ENCODE results near the gene GTF2IRD1. TPM values are rescaled to one million over a fixed set of nuclear protein-coding genes. Genes with fewer than 3 reads are reported as not detected.

The GTF2IRD1 gene
- total and polyA plus RNA-seq, 2 of the 4 experiments (the other 2 are of a cell fraction) = 4.1 to 21.9 TPM

DNA sequence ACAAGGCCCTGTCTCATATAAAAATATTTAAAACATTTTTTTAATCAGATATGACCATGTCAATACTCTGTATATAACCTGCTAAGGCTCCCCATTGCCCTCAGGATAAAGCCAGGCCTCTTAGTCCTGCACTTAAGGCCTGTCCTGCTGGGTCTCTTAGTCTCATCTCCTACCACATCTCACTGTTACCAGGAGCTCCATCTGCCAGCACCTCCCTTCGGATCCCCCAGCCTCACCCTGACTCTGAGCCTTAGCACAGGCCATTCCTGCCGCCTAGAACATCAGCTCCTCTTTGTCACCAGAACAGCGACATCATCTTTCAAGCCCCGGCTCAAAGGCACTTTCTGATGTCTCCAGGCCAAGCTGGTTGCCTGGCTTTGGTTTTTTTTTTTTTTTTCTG lies 25.7 kb upstream of the GTF2IRD1 start:
- Histone ChIP-seq H3K23ac (ENCODE audit: low read depth, low read length) (no peak overlapping the region), H3K9ac (ENCODE audit: low read depth, low read length) (no peak overlapping the region), H3K4ac (ENCODE audit: low read depth, low read length) (peak overlapping the region; percentile 27; the same call in 1 of the 2 replicates), H2BK5ac (ENCODE audit: low read depth, low read length, poor library complexity, severe bottlenecking) (no peak overlapping the region), H4K20me1 (ENCODE audit: insufficient read depth, low read length) (no peaks in the 10 kb centered on the region), H3K9me3 (ENCODE audit: control insufficient read depth, insufficient read depth, low read length) (no peaks in the 10 kb centered on the region), H3K27me3 (ENCODE audit: control insufficient read depth, insufficient read depth, low read length) (no peaks in the 10 kb centered on the region; the same call in 1 of the 2 replicates), H2AFZ (replicated peaks; ENCODE audit: low read length, poor library complexity) (no peak overlapping the region), H3K4me2 (ENCODE audit: low read depth, low read length) (no peak overlapping the region), H3K79me1 (ENCODE audit: low read depth in 1 of 2, low read length in 2 of 2) (no peaks in the 10 kb centered on the region), H3K4me1 (ENCODE audit: control insufficient read depth, insufficient read depth, low read length) (peaks cover 8% of the 10 kb centered on the region), H4K91ac (ENCODE audit: insufficient read depth, low read depth, low read length) (no peak overlapping the region), H2AK9ac (replicated peaks; ENCODE audit: low read depth, low read length, poor library complexity) (peak overlapping the region; percentile 42), H3K56ac (ENCODE audit: extremely low read depth, insufficient read depth, low read length) (no peak overlapping the region), H4K5ac (ENCODE audit: low read depth, low read length) (no peak overlapping the region), H3K27ac (ENCODE audit: insufficient read depth, low read length) (no peak overlapping the region), H2BK120ac (ENCODE audit: low read depth, low read length) (no peak overlapping the region), H3K18ac (ENCODE audit: low read depth, low read length) (no peak overlapping the region), H2BK15ac (ENCODE audit: low read depth, low read length) (no peak overlapping the region), H2BK20ac (ENCODE audit: low read depth, low read length) (peak overlapping the region; percentile 45; the same call in 1 of the 2 replicates), H2AK5ac (ENCODE audit: low read depth, low read length) (peak overlapping the region; percentile 90), H3K14ac (replicated peaks; ENCODE audit: low read depth, low read length) (no peak overlapping the region), H3K9me1 (ENCODE audit: insufficient read depth, low read length) (no peaks in the 10 kb centered on the region), H3K36me3 (ENCODE audit: control insufficient read depth, insufficient read depth, low read length) (no peaks in the 10 kb centered on the region), H4K8ac (ENCODE audit: low read depth in 2 of 2, low read length in 2 of 2) (no peak overlapping the region), H3K4me3 (ENCODE audit: insufficient read depth, low read depth, low read length) (no peak overlapping the region)
- dilution Hi-C loops (cut with HindIII; ENCODE audit: low sequenced_read_pairs, unreplicated experiment) = no loop called here
- ChIA-PET CTCF (no interaction called here), POLR2A (ENCODE audit: unreplicated experiment) (no interaction called here)
- 86% methylated on average over 1 of the region's 4 CpGs; no CpG with 5 or more reads in 1 of the 2 experiments for WGBS, 2 experiments (ENCODE audit: extremely low coverage in 2 of 2, insufficient read length in 1 of 2)
- no peak for ATAC-seq (ENCODE audit: low read depth)
- intact Hi-C loops (cut with micrococcal nuclease) = no loop called here
- TF ChIP-seq, protein P1, sequence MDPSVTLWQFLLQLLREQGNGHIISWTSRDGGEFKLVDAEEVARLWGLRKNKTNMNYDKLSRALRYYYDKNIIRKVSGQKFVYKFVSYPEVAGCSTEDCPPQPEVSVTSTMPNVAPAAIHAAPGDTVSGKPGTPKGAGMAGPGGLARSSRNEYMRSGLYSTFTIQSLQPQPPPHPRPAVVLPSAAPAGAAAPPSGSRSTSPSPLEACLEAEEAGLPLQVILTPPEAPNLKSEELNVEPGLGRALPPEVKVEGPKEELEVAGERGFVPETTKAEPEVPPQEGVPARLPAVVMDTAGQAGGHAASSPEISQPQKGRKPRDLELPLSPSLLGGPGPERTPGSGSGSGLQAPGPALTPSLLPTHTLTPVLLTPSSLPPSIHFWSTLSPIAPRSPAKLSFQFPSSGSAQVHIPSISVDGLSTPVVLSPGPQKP (IDR thresholded peaks at IDR 0.05; ENCODE audit: borderline replicate concordance, low read depth, low read length) = no peak
- TF ChIP-seq SMC3 (IDR thresholded peaks at IDR 0.05; ENCODE audit: low read depth, low read length) (no peak), NFE2L2 (IDR thresholded peaks at IDR 0.05; ENCODE audit: low read depth, low read length) (no peak), MAFK (IDR thresholded peaks at IDR 0.05; ENCODE audit: low read depth, low read length) (no peak), RFX5 (IDR thresholded peaks at IDR 0.05; ENCODE audit: low read depth, low read length) (no peak), RAD21 (IDR thresholded peaks at IDR 0.05; ENCODE audit: low read length) (no peak), CEBPB (IDR thresholded peaks at IDR 0.05; ENCODE audit: low read depth, low read length) (no peak)
- TF ChIP-seq, protein P2, sequence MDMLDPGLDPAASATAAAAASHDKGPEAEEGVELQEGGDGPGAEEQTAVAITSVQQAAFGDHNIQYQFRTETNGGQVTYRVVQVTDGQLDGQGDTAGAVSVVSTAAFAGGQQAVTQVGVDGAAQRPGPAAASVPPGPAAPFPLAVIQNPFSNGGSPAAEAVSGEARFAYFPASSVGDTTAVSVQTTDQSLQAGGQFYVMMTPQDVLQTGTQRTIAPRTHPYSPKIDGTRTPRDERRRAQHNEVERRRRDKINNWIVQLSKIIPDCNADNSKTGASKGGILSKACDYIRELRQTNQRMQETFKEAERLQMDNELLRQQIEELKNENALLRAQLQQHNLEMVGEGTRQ (IDR thresholded peaks at IDR 0.05; ENCODE audit: low read depth, low read length) = no peak
- no TSS peak for BruUV-seq (replicated peaks)
- in situ Hi-C loops (cut with MboI; ENCODE audit: low sequenced_read_pairs) = loop anchor here (5.0 to 10.0 kb wide), 2 partner anchors 134 to 277 kb away; no protein-coding TSS in a partner anchor
- no peak for DNase-seq

All from IMR-90 (cell line).